ENCODE results near the gene VHLL.

Gene VHLL

GRCh38 chr1:156279837-156280236 is 19.3 kb downstream of the VHLL start:
- no peak for DNase-seq (ENCODE audit: low read depth, low spot score)
- no peak overlapping the region for H3K4me3 ChIP-seq (ENCODE audit: low read depth, low read length)
- TF ChIP-seq, protein P1, sequence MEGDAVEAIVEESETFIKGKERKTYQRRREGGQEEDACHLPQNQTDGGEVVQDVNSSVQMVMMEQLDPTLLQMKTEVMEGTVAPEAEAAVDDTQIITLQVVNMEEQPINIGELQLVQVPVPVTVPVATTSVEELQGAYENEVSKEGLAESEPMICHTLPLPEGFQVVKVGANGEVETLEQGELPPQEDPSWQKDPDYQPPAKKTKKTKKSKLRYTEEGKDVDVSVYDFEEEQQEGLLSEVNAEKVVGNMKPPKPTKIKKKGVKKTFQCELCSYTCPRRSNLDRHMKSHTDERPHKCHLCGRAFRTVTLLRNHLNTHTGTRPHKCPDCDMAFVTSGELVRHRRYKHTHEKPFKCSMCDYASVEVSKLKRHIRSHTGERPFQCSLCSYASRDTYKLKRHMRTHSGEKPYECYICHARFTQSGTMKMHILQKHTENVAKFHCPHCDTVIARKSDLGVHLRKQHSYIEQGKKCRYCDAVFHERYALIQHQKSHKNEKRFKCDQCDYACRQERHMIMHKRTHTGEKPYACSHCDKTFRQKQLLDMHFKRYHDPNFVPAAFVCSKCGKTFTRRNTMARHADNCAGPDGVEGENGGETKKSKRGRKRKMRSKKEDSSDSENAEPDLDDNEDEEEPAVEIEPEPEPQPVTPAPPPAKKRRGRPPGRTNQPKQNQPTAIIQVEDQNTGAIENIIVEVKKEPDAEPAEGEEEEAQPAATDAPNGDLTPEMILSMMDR (IDR thresholded peaks at IDR 0.05; ENCODE audit: low read depth, low read length): no peak
- in situ Hi-C loops (cut with HindIII; ENCODE audit: low sequenced_read_pairs): no loop called here

DNA sequence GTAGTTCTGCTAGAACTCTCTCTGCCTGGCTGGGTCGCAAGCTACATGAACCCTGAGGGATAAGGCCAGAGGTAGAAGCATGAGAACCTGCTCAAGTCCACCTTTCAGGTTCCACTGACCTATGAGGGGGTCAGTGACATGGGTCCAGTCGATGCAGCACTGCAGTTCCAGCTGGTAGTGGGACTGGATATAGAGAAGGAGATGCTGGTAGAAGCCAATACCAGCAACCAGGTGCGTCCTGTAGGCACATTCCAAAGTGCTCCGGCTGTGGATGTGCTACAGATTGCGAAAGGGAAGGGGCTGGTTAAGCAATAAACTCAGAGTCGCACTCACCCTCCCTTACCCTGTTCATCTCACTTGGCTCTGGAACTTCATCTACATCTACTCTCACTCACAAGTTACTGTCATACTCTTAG is 22.1 kb downstream of the VHLL start:
- DNase-seq (ENCODE audit: low read depth, low spot score): no peak
- TF ChIP-seq, protein P1 (IDR thresholded peaks at IDR 0.05; ENCODE audit: low read depth, low read length): no peak
- H3K4me3 ChIP-seq (ENCODE audit: low read depth, low read length): no peak overlapping the region
- in situ Hi-C loops (cut with HindIII; ENCODE audit: low sequenced_read_pairs): no loop called here

GRCh38 chr1:156276532-156276931 is 22.6 kb downstream of the VHLL start:
- in situ Hi-C loops (cut with HindIII; ENCODE audit: low sequenced_read_pairs): no loop called here
- TF ChIP-seq, protein P1 (IDR thresholded peaks at IDR 0.05; ENCODE audit: low read depth, low read length): no peak
- DNase-seq (ENCODE audit: low read depth, low spot score): no peak
- H3K4me3 ChIP-seq (ENCODE audit: low read depth, low read length): no peak overlapping the region

GRCh38 chr1:156270314-156270713 is 28.8 kb downstream of the VHLL start:
- H3K4me3 ChIP-seq (ENCODE audit: low read depth, low read length): no peak overlapping the region
- DNase-seq (ENCODE audit: low read depth, low spot score): no peak
- in situ Hi-C loops (cut with HindIII; ENCODE audit: low sequenced_read_pairs): no loop called here
- TF ChIP-seq, protein P1 (IDR thresholded peaks at IDR 0.05; ENCODE audit: low read depth, low read length): no peak

DNA sequence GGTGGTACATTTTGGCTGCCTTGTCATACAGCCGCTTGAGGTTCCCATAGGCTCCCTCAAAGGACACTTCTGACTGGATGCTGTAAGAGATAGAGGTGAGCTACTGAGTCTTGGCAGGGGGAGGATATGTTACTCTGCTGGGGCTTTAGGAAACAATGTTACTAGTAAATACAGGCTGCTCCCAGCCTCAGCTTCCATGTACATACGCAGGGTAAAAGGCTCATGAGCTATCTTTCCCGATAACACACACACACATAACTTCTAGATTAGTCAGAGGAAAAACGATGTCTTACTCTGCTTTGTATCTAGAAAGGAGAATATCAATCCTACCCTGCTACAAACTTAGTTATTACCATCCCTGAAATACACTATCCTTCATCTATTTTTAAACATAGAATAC is 30.8 kb downstream of the VHLL start:
- DNase-seq (ENCODE audit: low read depth, low spot score): peak; percentile 24
- no peak overlapping the region for H3K4me3 ChIP-seq (ENCODE audit: low read depth, low read length)
- TF ChIP-seq, protein P1 (IDR thresholded peaks at IDR 0.05; ENCODE audit: low read depth, low read length): no peak

GRCh38 chr1:156266051-156266450 is 33.1 kb downstream of the VHLL start:
- in situ Hi-C loops (cut with HindIII; ENCODE audit: low sequenced_read_pairs): no loop called here
- DNase-seq (ENCODE audit: low read depth, low spot score): no peak
- TF ChIP-seq, protein P1 (IDR thresholded peaks at IDR 0.05; ENCODE audit: low read depth, low read length): no peak
- H3K4me3 ChIP-seq (ENCODE audit: low read depth, low read length): no peak overlapping the region

More for the DNA sequence above, 30.8 kb downstream of the VHLL start:
- in situ Hi-C loops (cut with HindIII; ENCODE audit: low sequenced_read_pairs): no loop called here

GRCh38 chr1:156263288-156263655 is 35.8 kb downstream of the VHLL start:
- H3K4me3 ChIP-seq (ENCODE audit: low read depth, low read length): no peak overlapping the region
- TF ChIP-seq, protein P1 (IDR thresholded peaks at IDR 0.05; ENCODE audit: low read depth, low read length): no peak
- no peak for DNase-seq (ENCODE audit: low read depth, low spot score)
- in situ Hi-C loops (cut with HindIII; ENCODE audit: low sequenced_read_pairs): no loop called here
